ENCODE measurements around the gene ASCC3.

ASCC3 gene

DNA sequence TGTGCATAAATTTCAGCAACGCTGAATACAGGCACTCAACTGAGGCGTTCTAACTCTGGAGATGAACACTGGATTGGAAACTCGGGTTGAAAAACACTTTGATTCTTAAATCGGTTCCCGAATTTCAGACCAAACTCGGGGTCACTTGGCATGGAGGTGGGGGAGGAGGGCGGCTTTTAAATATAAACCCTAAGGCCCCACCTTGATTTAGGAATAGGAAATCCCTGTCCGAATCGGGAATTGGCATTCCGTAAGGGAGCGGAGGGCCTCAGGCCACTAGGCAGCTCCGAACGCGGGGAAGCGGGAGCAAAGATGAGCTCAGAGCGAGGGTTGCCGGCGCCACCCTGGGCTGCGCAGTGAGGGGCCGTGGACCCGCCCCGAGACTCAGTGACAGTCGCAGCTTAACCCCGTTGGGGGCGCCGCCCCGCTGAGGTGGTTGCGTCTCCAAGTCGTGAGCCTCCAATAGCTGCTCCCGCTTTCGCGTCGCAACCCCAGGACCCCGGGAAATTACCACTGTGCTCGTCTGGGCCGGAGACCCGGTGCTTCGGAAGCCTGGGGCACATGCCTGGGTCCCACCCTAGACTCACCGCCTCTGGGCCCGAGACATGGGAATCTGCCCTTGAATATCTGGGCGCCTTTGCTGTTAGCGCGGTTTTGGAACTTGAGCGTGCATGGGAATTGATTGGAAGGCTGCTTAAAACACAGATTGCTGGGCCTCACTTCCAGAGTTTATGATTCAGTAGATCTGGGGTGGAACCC is 411.8 kb downstream of the ASCC3 start:
- in situ Hi-C loops (cut with MboI; ENCODE audit: low sequenced_read_pairs), result no loop called here

DNA sequence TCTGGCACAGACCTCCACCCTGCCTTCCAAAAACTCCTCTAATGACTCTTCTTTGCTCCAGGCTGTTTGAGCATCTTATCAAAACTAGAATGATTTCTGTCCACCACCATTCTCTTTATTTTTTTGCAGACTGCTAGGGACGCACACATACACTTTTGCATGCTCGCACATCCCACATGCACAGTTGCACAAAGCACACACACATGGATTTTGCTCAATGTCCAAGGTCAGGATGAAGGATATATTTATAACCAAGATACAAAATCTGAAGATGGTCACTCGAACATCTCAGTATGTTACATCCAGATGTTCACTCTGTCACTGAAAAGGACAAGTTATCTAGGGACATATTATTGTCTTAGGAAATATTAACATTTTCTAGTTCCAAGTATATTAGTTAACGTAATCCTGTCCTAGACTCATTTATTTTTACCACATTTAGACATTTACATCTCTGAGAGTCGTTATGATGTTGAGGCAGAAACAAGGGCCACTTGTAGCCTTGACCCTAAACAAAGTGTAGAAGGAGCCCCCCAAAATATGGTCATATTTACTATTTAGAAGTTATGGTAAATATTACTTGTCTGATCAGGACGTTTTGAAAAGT is 413.0 kb downstream of the ASCC3 start:
- in situ Hi-C loops (cut with MboI; ENCODE audit: low sequenced_read_pairs), result no loop called here

DNA sequence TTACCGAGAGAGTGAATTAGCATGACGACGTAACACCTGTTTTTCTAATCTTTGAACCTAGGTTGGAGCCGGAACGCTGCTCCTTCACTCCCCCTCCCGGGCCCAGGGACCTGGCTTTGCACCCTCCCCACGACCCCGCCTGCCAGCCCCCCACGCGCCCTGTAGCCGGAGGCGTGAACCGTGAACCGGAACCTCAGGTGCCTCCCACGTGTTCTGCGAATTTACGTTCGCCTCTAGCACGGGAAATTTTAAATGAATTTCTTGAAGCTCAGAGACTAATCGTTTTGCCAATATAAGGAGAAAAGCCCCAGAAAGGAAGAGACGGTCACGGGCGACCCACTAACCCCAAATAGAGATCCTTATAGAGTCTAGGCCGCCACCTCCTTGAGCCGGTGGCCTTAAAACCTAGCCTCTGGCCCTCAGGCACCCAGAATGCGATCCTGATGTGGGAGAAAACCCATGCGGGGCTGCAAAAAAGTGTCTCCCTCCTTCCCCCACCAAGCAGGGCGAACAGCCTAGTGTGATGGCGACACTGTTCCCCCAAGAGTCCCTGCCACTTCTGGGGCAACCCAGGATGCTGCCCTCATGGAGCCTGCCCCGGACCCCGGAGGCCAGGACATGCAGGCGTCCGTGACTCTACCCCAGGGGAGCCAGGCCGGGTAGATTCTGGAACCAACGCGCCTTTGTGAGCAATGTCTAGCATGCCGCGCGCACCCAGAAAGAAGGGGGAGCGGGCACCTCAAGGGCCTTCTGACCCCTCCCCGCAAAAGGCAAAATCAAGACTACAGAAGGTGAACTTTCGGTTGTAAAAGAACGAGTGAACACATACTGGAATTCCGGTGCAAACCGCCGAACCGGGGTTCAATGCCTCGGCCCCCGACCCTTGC is 413.8 kb downstream of the ASCC3 start:
- in situ Hi-C loops (cut with MboI; ENCODE audit: low sequenced_read_pairs), result no loop called here

DNA sequence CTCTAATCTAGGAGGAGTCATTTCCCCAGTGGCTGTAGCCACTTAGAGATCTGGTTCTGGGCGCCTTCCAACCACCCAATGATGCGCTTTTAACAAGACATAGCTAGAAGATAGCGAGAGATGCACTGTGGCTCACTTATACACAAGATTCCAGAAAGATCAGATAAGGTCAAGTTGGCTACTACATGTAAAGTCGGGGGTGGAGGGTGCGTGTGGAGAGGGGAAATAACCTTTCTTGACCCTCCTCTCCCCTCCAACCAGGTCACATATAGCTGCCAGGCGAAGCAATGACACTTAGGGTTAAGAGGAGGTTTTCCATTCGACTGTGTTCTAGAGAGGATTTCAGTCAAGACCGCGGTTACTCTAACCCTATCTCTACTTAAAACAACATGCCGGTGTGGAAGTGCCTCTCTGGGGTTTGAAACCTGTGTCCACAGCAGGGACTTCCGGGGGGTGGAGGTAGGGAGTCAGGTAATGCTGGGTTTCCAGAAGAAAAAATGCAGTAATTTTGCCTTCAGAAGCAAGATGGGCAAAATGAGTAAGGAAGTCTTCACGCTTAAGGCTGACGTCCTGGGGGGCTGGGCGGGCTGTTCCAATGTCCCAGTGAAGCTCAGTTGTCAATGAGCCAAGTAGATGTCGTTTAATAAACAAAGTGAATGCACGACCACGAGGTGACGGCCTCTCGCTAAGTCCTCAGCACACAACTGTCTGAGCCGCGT is 414.6 kb downstream of the ASCC3 start:
- in situ Hi-C loops (cut with MboI; ENCODE audit: low sequenced_read_pairs), result no loop called here

DNA sequence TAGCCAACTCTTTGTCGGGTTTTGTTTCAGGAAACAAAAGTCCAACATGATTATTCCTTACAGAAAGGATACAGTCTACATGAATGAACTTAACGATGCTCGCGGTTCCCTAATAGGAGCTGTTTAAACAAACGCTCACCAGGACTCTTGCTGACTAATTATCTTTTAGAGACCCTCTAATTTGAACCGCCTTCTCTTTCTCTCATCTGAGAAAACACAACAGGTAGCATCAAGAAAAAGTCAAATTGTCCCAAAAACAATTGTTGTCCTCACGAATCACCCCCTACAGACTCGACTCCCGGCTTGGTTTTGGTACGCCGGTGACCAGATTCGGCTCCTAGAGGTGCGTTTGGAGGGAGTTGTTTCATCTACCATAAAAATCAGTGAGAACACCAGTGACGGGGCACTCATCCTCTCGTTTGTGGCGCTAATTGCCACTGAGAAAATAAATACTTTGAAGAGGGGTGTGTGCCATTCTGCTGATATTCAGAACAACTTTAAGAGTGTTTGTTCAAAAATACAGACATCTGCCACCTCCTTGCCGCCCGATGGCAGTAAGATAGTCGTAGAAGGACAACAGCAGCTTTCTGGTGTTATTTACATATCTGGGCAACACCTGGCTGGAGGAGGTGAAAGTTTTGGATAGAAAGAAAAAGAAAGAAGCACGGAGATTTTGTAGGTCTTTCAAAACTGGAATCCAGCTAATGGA is 415.3 kb downstream of the ASCC3 start:
- in situ Hi-C loops (cut with MboI; ENCODE audit: low sequenced_read_pairs), result no loop called here

DNA sequence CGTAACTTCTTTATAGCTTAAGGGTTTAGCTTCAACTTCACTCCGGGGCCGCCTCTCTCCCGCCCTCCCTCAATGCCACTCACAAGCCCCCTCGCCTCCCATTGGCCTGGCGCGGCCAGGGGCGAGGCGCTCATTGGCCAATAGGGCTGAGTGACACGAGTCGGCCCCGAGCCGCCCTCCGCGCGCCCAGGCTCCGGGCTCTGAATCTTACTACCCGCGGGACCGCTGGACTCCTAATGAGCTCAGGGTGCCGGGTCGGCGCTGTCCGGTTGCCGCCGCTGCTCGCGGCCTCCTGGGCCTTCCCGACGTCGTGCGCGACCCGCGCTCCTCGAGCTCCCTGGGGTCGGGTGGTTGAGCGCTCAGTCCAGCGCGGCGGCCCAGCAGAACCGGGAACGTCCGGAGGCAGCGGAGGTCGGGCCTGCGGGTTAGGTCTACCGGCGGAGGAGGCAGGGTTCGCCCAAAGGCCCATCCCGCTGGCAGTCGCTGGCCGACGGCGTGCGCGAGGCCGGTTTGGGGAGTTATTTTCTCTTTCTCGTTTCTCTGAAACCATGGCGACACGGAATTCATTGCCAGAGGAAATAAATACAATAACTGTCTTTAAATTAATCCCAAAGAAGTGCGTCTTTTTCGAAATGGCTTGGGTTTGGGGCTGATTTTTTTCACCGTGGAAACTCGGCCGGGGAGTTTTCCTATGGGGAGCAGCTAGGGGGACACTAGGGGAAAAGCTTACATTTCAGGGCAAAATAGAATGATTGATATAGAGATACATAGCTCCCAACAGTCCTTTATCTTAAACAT is 416.0 kb downstream of the ASCC3 start, which contains the start of gene SIM1:
Gene SIM1 (minus strand): TSS at position 19 of the 798 bp plus-strand sequence. CDS start 1,453 bp downstream, outside the sequence.
- in situ Hi-C loops (cut with MboI; ENCODE audit: low sequenced_read_pairs), result no loop called here

DNA sequence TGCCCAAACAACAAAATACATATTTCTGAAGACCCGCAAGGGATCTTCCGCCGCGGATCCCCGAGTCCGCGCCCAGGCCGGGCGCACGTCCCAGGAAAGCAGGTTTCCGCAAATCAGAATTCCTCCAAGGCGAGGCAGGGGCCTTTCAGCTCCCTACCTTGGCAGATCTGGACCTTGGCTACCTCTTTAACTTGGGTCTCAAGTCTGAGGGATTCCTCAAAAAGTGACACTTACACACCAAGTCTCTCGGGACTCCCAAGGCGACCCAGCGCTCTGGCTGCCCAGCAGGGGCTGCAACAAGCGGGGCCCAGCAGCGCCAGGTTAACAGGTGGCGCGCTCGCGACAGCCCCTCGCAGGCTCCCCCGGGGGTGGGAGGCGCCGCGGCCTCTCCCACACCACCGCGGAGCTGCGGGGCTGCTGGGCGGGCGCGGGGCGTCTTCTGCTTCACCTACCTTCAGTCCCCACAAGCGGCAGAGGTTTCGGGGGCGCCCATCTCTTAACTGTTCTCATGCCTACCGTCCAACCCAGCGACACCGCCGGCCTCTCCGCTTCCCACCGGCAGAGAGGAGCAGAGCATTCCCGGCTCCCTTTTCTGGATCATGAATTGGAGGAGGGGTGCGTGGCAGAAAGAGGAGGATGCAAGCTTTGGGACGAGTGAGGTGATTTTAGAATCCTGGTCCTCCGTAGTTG is 416.8 kb downstream of the ASCC3 start:
- in situ Hi-C loops (cut with MboI; ENCODE audit: low sequenced_read_pairs), result no loop called here

DNA sequence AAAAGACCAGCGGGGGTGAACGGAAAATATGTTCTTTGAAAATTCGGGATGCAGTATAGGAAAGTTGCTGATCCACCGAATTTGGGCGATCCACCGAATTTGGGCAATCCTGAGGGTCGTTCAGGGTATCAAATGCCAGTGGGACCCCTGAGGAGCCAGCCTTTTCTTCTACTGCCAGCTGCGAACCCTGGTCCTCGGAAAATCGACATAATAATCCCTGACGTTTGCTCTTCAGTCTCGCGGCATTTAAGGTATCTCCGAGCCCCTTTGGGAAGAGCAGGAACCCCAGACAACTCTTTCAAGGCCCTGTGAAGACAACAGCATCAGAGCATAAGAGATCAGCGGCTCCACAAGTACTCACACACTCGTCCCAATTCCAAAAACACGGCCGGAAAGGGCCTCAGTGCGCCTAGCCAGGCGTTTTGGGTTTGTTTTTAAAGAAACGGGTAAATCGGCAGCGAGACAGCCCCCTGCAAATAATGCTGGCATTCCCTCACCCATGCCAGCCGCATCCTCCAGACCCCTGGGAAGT is 417.4 kb downstream of the ASCC3 start:
- in situ Hi-C loops (cut with MboI; ENCODE audit: low sequenced_read_pairs), result no loop called here

DNA sequence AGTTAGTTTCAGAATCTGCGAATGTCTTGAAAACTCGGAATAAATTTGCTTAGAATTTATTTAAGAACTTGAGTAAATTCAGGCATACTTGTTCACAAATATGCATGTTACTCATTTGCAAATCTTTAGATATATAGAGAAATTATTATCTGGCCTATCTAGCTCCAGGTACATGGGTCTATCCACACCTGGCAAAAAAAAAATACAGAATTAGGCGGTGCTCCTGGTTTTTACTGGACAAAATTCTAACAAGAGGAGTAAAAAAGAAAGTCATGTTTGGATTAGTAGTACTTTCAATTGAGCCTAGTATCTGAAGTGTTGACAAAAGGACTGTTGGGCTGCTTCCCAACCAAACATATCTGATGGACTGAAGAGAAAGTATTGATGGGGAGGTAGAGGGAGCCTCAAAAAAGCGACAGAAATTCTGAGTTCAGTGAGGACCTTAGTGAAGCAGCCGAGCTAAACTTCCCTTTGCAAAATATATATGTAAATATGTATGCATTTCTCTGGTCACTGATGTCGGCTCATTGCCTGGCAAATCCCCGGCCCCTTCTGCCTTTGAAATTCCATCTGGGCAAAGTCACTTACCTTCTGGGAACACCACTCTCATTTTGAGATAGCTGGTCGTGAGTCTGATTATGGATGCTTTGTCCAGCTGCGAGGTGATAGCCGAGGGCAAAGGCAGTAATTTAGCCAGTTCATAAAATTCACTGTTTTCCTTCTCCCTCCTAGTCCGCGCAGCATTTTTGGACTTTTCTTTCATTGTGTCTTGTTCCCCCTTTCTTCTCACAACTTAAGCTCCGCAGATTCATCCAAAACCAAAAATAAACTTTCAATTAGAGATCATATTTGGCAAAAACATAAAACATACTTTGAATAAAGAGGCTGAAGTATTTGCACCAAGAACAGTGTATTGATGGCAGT is 418.2 kb downstream of the ASCC3 start:
- in situ Hi-C loops (cut with MboI; ENCODE audit: low sequenced_read_pairs), result no loop called here

DNA sequence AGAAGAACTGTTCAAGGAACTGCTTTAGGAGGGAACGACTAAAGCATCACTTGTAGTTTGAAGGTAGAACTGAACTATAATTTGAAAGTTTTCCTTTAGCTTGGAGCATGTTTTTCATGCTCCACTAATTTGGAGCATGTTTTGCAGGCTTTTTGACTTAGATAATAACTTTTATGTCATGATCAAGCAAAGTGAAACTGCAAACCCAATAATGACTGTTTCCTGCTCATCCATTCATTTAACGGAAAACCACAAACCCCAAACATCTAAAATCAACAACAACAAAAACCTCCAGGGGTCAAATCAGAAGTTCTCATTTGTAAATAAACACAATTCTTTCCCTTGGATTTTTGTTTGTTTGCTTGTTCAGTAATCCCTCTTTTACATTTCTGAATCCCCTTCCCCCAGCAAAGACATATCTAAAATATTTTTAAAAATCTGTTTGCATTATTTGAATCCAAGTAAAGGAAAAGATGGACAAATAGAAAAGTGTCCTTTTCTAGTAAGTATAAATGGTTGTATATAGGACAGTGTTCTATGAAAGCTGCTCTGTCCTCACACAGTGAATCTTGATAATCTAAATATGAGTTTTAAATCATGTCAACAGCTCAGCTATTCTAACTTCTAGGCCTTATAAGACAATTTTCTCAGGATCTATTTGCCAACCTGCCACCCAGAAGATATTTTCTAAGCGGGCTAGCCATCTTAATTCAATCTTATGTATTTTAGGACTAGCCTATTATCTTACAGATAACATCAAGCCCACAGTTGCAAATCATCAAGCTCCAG is 419.0 kb downstream of the ASCC3 start:
- in situ Hi-C loops (cut with MboI; ENCODE audit: low sequenced_read_pairs), result no loop called here

DNA sequence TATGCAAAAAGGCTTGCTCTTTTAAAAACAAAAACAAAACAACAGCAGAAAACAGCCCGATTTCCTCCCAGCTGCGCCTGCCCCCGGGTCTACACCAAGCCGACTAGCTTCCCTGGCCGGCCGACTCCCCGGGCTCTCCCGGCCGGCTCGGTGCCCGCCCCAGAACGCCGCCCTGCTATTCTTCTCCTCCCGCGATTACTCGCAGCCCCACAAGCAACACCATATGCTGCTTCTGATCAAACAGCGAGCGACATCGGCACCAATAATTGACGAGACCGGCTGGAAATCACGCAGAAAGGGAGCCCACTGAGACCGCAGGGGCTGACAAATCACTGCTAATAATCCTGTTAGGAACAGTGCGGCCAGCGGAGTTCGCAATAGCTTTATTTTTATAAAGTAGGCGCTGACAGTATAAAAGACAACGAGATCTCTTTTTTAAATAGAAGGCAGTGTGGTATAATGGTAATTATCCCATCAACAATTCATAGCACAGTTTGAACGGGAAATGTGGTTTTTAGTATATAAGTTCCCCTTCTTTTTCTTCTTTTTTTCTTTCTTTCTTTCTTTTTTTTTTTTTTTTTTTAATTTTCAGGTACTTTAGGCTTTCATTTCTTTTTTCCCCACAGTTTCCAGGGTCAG is 419.7 kb downstream of the ASCC3 start:
- in situ Hi-C loops (cut with MboI; ENCODE audit: low sequenced_read_pairs), result no loop called here

DNA sequence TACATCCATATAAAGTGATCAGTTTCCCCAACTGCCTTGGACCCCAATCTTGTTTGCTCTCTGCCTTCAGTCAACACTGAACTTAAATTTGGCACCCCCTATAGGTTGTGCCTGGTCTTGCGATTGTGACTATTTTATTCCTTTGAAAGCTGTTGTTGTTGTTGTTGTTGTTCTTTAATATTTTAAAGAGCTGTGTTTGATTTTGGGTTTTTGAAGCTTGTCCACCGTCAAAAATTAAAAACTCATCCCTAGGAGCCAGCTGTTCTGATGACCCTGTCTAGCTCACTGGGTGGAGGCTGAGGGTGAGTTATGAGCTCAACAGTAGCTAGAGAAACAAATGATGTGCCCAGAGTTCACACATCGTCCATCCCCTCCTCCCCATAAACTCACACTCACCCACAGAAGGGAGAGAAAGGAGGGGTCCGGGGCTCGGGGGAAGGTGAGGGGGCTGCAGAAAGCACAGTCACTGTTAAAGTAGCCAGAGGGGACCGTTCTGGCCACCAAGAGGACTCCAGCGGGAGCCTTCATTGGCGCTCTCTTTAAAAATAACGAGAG is 420.4 kb downstream of the ASCC3 start:
- in situ Hi-C loops (cut with MboI; ENCODE audit: low sequenced_read_pairs), result no loop called here

DNA sequence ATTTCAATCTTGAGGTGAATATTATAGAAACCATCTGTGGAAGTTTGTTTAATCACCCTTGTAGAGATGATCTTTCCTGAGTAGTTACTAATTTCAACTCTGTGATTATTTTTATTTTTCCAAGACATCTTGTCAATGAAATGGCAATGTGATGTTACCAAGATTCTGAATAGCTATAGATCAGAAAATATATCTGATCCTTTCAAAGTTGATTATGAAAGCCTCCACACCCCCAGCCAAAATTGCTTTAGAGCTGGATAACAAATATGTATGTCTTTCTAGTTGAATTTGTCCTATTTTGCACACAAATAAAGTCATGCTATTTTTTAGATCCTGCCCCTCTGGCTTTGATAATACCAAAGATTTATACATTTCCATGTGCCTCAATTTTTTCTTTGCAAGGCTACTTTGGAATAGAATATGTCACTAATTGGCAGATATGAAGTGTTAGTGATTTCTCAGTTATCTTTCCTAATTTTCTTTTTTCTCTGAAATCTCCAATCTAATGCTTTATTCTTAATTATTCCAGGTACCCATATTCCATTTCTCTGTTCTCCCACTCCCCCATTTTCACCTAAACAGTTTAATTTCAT is 421.4 kb downstream of the ASCC3 start:
- in situ Hi-C loops (cut with MboI; ENCODE audit: low sequenced_read_pairs), result no loop called here

DNA sequence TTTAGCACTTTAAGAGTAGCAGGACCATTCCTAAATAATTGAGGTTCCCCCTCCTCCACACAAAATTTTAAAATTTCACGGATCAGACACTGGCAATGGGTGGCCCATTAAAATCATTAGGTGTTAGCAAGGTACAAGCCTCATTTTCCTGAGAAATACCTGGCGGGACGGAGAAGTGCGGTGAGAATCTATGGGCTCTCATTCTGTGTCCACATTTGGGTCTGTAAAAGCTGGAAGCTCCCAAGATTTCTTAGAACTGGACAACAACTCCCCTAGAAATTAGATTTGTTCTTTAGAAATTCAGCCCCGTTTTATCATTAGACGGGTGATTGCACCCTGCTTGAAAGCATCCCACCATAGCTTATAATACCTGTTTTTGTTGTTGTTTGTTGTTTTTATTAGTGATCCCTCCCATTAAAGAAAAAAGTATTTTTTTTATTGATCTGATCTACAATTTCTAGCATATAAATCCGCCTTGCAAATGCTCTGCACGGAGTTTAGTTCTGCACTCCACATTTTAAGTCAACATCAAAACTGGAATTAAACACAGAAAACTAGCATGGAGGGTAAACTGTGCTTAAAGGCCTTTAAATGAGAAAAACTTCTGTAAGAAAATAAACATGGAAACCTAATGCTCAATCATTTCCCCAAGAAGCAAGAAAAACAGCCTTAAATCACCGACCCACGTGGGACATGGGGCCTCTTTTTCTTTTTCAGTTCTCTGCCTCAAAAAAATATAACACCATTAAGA is 422.1 kb downstream of the ASCC3 start:
- in situ Hi-C loops (cut with MboI; ENCODE audit: low sequenced_read_pairs), result no loop called here

Data from HL-60/S4 treated with phorbol 12-myristate 13-acetate at 8.2 ng/mL for 4 days and 3 days (cell line).